ENCODE results near the gene LMOD3.

The LMOD3 gene

DNA sequence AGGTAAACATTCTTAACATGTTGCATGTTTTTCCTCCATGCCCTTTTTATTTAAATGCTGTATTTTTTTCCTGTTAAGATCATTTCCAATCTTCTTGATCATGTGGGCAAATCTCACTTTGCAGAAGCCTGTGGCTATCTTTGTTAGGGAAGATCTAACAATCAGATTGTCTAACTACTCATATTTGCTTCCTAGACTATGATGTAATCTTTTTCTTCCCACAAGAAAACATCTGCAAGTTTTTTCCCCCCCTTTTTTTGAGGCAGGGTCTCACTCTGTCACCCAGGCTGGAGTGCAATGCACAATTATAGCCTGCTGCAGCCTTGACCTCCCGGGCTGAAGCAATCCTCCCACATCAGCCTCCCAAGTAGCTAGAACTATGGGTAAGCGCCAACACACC, 15.0 kb upstream of the LMOD3 start:
- no peak overlapping the region for H3K4me2 ChIP-seq
- no peaks in the 10 kb centered on the region for H3K4me1 ChIP-seq (ENCODE audit: low read depth, poor library complexity, severe bottlenecking)
- H3K27ac ChIP-seq = no peak overlapping the region
- no peak overlapping the region for H3K9ac ChIP-seq
- TF ChIP-seq, protein P1, sequence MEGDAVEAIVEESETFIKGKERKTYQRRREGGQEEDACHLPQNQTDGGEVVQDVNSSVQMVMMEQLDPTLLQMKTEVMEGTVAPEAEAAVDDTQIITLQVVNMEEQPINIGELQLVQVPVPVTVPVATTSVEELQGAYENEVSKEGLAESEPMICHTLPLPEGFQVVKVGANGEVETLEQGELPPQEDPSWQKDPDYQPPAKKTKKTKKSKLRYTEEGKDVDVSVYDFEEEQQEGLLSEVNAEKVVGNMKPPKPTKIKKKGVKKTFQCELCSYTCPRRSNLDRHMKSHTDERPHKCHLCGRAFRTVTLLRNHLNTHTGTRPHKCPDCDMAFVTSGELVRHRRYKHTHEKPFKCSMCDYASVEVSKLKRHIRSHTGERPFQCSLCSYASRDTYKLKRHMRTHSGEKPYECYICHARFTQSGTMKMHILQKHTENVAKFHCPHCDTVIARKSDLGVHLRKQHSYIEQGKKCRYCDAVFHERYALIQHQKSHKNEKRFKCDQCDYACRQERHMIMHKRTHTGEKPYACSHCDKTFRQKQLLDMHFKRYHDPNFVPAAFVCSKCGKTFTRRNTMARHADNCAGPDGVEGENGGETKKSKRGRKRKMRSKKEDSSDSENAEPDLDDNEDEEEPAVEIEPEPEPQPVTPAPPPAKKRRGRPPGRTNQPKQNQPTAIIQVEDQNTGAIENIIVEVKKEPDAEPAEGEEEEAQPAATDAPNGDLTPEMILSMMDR (conservative IDR thresholded peaks at IDR 0.05; ENCODE audit: low read depth, low read length) = no peak
- H2AFZ ChIP-seq (ENCODE audit: low read depth) = no peak overlapping the region
- no peaks in the 10 kb centered on the region for H4K20me1 ChIP-seq (ENCODE audit: insufficient read depth)
- no peaks in the 10 kb centered on the region for H3K36me3 ChIP-seq (ENCODE audit: insufficient read depth)
- no peaks in the 10 kb centered on the region for H3K27me3 ChIP-seq (ENCODE audit: insufficient read depth, low read depth)
- no peak overlapping the region for H3K4me3 ChIP-seq (IDR thresholded peaks at IDR 0.05; ENCODE audit: insufficient read depth, low read depth, low read length)
- H3K79me2 ChIP-seq (ENCODE audit: insufficient read depth, low read depth) = no peaks in the 10 kb centered on the region

DNA sequence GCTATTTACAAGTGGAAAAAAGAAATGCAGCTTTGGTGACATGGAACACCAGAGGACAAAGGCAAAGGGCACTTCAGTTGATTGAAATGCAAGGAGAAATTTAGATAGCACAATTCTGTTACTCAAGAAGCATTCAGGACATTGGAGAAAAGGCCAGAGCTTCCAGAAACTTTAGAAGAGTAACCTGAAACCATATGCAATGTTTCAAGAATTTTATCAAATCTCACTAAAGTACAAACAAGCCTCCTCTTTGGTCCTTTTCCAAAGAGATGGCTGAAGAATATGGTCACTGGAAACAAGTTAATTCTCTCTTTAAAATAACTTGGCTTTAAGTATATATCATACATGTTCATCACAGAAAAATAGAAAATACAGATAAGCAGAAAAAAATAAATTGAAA, 14.6 kb upstream of the LMOD3 start:
- Histone ChIP-seq H3K27me3 (ENCODE audit: insufficient read depth, low read depth) (no peaks in the 10 kb centered on the region), H3K4me1 (ENCODE audit: low read depth, poor library complexity, severe bottlenecking) (no peaks in the 10 kb centered on the region), H4K20me1 (ENCODE audit: insufficient read depth) (no peaks in the 10 kb centered on the region), H3K36me3 (ENCODE audit: insufficient read depth) (no peaks in the 10 kb centered on the region), H3K4me3 (IDR thresholded peaks at IDR 0.05; ENCODE audit: insufficient read depth, low read depth, low read length) (no peak overlapping the region), H3K4me2 (no peak overlapping the region), H2AFZ (ENCODE audit: low read depth) (no peak overlapping the region), H3K9ac (no peak overlapping the region), H3K27ac (no peak overlapping the region), H3K79me2 (ENCODE audit: insufficient read depth, low read depth) (no peaks in the 10 kb centered on the region)
- TF ChIP-seq, protein P1 (conservative IDR thresholded peaks at IDR 0.05; ENCODE audit: low read depth, low read length) = no peak

DNA sequence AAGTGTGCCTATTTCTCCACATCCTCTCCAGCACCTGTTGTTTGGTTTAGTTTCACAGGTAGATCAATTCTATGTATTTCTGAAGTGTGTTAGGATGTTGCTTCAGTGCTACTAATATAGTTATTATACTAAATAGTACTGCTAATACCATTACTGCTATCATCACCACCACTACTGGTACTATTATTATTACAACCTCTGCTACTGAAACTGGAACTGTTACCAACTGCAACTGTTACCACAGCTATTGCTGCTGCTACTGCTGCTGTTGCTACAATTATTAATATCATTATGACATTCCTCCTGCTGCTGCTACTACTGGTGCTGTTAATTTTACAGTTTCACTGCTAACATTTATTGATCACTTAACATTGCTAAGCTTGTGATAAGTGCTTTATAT, 8.3 kb upstream of the LMOD3 start:
- Histone ChIP-seq H3K79me2 (ENCODE audit: insufficient read depth, low read depth) (no peaks in the 10 kb centered on the region), H3K9ac (no peak overlapping the region), H3K27me3 (ENCODE audit: insufficient read depth, low read depth) (no peaks in the 10 kb centered on the region), H4K20me1 (ENCODE audit: insufficient read depth) (no peaks in the 10 kb centered on the region), H3K36me3 (ENCODE audit: insufficient read depth) (no peaks in the 10 kb centered on the region), H3K4me2 (no peak overlapping the region), H3K4me1 (ENCODE audit: low read depth, poor library complexity, severe bottlenecking) (peaks cover 5% of the 10 kb centered on the region), H2AFZ (ENCODE audit: low read depth) (no peak overlapping the region), H3K27ac (no peak overlapping the region), H3K4me3 (IDR thresholded peaks at IDR 0.05; ENCODE audit: insufficient read depth, low read depth, low read length) (no peak overlapping the region)
- TF ChIP-seq, protein P1 (conservative IDR thresholded peaks at IDR 0.05; ENCODE audit: low read depth, low read length) = no peak

DNA sequence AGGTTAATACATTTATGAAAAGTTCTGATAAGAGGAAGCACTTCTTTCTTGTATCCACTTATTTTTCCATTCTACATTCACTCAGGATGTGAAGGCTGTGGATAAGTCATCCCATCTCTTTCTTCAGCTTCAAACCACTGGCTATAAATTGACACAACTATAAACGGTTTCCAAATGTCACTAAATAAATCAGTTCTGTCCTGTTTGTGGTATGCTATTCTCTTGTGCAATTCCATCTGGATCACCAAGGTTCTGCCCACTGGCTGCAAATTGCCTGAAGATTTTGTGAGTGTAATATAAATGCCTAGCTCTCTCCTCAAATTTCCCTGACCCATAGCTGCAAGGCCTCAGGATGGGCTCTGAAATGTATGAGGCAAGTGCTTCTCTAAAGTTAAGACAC, 7.1 kb upstream of the LMOD3 start:
- no peaks in the 10 kb centered on the region for H4K20me1 ChIP-seq (ENCODE audit: insufficient read depth)
- TF ChIP-seq, protein P1 (conservative IDR thresholded peaks at IDR 0.05; ENCODE audit: low read depth, low read length) = no peak
- H3K79me2 ChIP-seq (ENCODE audit: insufficient read depth, low read depth) = no peaks in the 10 kb centered on the region
- no peaks in the 10 kb centered on the region for H3K27me3 ChIP-seq (ENCODE audit: insufficient read depth, low read depth)
- H3K4me3 ChIP-seq (IDR thresholded peaks at IDR 0.05; ENCODE audit: insufficient read depth, low read depth, low read length) = no peak overlapping the region
- no peak overlapping the region for H3K9ac ChIP-seq
- no peak overlapping the region for H3K4me2 ChIP-seq
- peaks cover 5% of the 10 kb centered on the region for H3K4me1 ChIP-seq (ENCODE audit: low read depth, poor library complexity, severe bottlenecking)
- no peak overlapping the region for H3K27ac ChIP-seq
- H3K36me3 ChIP-seq (ENCODE audit: insufficient read depth) = no peaks in the 10 kb centered on the region
- H2AFZ ChIP-seq (ENCODE audit: low read depth) = no peak overlapping the region

DNA sequence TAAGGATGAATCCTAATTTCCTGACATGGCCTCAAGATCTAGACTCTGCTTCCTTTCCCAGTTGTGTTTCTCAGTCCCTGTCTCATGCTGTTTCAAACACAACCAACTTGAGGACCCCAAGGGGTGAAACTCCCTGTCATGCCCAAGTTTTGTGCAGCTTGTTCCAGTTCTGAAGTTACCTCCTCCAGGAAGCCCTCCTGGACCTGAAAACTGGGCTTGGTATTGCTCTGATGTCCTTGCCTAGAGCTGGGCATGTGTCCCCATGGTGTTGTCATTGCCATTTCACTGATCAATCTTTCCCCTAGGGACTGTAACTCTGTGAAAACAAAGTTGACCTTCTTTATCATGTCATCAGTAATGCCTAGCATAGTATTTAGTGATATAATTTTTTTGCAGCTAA, 6.1 kb upstream of the LMOD3 start:
- H4K20me1 ChIP-seq (ENCODE audit: insufficient read depth) = no peaks in the 10 kb centered on the region
- H3K9ac ChIP-seq = no peak overlapping the region
- H2AFZ ChIP-seq (ENCODE audit: low read depth) = no peak overlapping the region
- H3K79me2 ChIP-seq (ENCODE audit: insufficient read depth, low read depth) = no peaks in the 10 kb centered on the region
- peaks cover 5% of the 10 kb centered on the region for H3K4me1 ChIP-seq (ENCODE audit: low read depth, poor library complexity, severe bottlenecking)
- TF ChIP-seq, protein P1 (conservative IDR thresholded peaks at IDR 0.05; ENCODE audit: low read depth, low read length) = no peak
- H3K27ac ChIP-seq = no peak overlapping the region
- no peak overlapping the region for H3K4me3 ChIP-seq (IDR thresholded peaks at IDR 0.05; ENCODE audit: insufficient read depth, low read depth, low read length)
- H3K4me2 ChIP-seq = no peak overlapping the region
- H3K36me3 ChIP-seq (ENCODE audit: insufficient read depth) = no peaks in the 10 kb centered on the region
- H3K27me3 ChIP-seq (ENCODE audit: insufficient read depth, low read depth) = no peaks in the 10 kb centered on the region

Data from KMS-11 (cell line).